GM21723 (cell line): Measurements from ENCODE around the gene ZNF169.
"Not testable (repeated sequence)": the region's sequence is repeated elsewhere in the genome, so short reads cannot be mapped to it uniquely, and the experiment has no call there.

Experiments used
- ATAC-seq: cut with Tn5 transposase; IDR thresholded peaks from one replicate; pipeline ENCODE4 v1.9.1; 2021; ENCODE audit warnings: mild to moderate bottlenecking, moderate library complexity; ENCODE audit not compliant: unreplicated experiment

ZNF169 gene

GRCh38 chr9:94286116-94286515, 27.0 kb downstream of the ZNF169 start:
- no peak for ATAC-seq

DNA sequence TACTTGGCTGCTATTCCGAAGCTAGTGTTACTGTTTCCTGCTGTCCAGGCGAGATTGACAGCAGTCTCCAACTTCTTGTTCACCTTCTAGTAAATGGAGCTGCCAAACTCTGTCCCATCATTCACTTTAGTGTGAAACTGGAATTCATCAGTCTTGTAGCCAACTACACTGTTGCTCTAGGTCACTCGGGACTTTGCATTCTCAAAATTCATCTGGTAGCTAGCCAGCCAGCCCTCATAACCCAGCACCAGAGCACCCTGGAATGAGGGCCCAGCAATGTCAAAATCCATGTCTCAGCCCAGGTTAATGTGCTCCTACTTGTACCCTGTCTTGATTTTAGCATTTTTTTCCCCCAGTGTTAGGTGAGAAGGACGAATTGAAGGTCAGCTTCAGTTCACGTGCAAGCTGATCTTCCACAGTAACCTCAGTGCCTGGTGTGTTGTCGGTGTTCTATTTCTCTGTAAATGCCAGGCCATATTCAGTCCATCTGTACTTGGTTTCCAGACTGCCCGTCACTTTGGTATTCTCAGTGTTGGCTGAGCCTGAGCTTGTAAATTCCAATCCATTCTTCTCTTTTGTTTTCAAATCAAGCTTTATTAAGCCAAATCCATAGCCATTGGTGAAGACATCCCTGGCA, 28.9 kb downstream of the ZNF169 start:
- ATAC-seq: no peak

- no peak for ATAC-seq
Measured at GRCh38 chr9:94289691-94290090, 30.6 kb downstream of the ZNF169 start.

- ATAC-seq: no peak
Measured at GRCh38 chr9:94298949-94299599, 40.0 kb downstream of the ZNF169 start.

DNA sequence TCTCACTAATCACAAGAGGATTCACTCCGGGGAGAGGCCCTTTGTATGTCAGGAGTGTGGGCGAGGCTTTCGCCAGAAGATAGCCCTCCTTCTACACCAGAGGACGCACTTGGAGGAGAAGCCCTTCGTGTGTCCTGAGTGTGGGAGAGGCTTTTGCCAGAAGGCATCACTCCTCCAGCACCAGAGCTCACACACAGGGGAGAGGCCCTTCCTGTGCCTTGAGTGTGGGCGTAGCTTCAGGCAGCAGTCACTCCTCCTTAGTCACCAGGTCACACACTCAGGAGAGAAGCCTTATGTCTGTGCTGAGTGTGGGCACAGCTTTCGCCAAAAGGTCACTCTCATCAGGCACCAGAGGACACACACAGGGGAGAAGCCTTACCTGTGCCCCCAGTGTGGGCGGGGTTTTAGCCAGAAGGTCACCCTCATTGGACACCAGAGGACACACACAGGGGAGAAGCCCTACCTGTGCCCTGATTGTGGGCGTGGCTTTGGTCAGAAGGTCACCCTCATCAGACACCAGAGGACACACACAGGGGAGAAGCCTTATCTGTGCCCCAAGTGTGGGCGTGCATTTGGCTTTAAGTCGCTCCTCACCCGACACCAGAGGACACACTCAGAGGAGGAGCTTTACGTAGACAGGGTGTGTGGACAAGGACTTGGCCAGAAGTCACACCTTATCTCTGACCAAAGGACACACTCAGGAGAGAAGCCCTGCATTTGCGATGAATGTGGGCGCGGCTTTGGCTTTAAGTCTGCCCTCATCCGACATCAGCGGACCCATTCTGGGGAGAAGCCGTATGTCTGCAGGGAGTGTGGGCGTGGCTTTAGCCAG, 41.6 kb downstream of the ZNF169 start:
- no peak for ATAC-seq

- no peak for ATAC-seq
Measured at GRCh38 chr9:94301583-94301982, 42.5 kb downstream of the ZNF169 start.

GRCh38 chr9:94302426-94302825, 43.3 kb downstream of the ZNF169 start:
- ATAC-seq: no peak

DNA sequence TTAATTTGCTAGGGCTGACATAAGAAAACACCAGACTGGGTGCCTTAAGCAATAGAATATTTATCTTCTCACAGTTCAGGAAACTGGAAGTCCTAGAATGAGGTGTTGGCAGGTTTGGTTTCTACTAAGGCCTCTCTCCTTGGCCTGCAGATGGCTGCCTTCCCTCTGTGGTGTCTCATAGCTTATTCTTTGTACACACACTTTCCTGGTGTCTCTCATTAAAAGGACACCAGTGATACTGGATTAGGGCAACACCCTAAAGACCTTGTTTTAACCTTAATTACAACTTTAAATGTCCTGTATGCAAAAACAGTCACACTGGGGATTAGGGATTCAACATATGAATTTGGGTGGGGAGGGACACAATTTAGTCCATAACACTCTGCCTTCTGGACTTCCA, 44.2 kb downstream of the ZNF169 start:
- no peak for ATAC-seq

DNA sequence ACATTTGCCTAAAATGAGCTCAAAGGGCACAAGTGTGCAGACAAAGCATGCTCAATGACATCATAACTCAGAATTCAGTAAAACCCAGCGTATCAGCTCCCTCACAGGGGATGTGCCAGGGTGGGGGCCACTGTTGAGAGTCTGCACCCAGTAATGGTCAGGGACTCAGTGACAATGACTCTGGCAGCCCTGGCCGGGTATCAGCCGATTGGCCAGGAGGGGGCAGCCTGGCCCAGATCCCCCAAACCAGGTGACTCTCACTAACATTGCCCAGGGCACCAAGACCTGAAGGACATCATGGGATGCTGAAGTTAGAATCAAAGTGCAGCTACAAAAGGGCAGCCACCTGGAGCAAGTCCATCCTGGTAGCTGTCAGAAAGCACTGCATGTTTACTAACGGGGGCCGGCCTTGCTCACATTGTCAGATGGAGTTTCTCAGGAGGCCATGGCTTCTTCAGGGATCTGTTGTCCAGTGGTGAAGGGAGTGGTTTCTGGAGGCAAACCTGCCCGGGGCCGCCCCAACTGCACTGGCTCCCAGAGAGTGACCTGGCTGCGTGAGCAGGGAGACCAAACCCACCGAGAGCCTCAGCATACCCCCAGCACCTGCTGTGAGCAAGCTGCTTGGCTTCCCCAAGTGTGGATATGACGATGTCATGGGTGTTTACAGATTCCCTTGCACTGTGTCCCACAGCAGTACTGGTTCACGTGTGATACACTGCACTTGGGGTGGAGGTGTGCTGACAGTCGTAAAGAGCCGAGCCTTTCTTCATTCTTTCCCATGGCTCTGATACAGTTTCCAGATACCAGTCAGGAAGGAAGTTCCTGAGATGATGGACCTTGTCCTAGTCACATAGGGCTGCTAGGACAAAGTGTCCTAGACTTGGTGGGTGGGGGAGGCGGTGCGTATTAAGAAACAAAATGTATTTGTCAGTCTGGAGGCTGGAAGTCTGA, 56.2 kb downstream of the ZNF169 start:
- not testable (repeated sequence) for ATAC-seq

GRCh38 chr9:94316236-94316635, 57.1 kb downstream of the ZNF169 start:
- not testable (repeated sequence) for ATAC-seq

- not testable (repeated sequence) for ATAC-seq
Measured at GRCh38 chr9:94317949-94318657, 59.0 kb downstream of the ZNF169 start.

DNA sequence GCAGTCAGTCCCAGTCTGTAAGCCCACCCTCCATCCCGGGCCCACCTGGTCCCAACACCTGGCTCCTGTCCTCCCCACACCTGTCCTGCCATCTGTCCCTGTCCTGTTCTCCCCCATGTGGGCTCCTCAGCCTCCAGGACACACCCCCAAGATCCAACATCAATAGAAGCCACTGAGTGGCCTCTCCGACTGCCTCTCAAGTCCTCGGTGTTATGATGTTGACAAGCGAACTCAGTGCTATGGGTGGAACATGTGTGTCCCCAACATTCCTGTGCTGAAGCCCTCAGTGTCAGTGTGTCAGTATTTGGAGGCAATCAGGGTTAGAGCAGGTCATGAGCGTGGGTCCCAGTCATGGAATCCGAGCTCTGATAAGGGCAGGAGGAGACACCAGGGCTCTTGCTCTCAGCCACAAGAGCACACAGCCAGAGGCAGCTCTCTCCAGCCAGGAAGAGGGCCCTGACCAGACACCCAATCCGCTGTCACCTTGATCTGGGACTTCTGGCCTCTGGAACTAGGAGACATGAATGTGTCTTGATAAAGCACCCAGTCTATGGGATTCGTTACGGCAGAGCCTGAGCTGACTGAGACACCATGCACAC, 63.3 kb downstream of the ZNF169 start:
- ATAC-seq: not testable (repeated sequence)

DNA sequence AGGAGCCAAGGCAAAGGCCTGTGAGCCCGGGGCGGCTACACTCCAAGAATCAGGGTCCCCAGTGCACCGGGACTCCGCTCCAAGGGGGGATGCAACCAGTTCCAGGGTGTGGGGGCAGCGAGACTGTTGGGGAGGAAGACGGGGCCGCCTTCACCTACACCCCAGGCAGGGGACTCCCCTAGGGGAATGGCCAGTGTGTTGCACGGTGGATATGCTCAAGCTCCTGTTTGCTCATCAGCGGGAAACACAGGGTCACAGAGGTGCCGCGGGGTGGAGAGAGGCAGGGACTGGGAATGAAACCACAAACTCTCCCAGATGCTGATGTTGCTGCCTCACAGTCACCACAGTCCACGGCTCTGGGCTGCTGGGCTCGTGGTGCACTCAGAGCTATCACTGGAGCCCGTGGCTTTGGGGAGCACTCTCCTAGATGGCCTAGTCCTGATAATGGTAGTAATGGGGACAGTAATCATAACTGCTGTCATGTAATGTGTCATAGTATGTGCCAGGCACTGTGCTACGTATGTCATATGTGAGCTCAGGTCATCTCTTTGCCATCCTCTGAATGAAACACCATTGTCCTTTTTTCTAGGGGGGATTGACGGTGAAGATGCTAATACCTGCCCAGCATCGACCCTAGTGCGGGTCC, 64.2 kb downstream of the ZNF169 start:
- not testable (repeated sequence) for ATAC-seq

GRCh38 chr9:94325583-94325982, 66.5 kb downstream of the ZNF169 start:
- ATAC-seq: not testable (repeated sequence)

- ATAC-seq: not testable (repeated sequence)
Measured at GRCh38 chr9:94328544-94328943, 69.4 kb downstream of the ZNF169 start, which contains the start of gene NUTM2F. NUTM2F (minus strand) TSS chr9:94328644; CDS start chr9:94328623, 21 bp downstream.

GRCh38 chr9:94336445-94336844, 77.3 kb downstream of the ZNF169 start:
- ATAC-seq: not testable (repeated sequence)

DNA sequence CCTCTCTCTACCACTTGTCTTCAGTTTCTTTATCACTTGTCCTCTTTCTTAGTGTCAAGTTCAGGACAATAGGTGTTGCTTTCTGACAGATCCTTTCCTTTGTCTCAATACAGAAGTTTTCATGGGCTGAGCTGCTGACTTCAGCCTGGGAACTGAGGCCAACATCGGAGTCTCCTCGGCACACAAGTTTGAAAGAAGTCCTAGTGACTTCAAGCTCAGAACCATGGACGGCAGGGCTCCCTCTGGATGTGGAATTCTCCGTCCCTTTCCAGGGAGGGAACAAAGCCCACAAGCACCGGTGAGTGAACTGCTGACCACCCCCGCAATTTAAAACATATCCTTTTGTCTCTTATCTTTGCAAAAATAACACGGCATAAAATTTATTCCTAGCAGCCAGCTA, 79.6 kb downstream of the ZNF169 start:
- ATAC-seq: not testable (repeated sequence)

- not testable (repeated sequence) for ATAC-seq
Measured at GRCh38 chr9:94339657-94340056, 80.6 kb downstream of the ZNF169 start.

DNA sequence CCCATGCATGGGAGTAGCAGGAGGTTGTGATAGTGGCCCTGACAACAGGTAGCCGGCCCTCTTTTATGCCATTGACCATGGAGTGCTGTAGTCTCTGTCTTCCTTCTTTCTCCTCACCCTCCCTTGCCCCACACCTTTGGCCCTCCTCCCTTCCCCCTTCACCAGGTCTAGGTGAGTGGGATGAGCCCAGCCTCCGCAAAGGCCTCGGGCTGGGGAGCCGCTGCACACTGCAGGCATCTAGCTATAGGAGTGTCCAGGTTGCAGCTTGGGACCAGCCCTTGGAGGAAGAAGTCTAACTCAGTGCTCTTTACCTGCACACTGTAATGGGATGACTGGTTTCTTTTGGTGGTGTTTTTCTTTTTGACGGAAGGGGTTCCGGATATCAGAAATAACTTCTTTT, 81.7 kb downstream of the ZNF169 start:
- not testable (repeated sequence) for ATAC-seq
